Karpas-422 (cell line): ENCODE data around the gene NOXA1. TPM values are rescaled to one million over a fixed set of nuclear protein-coding genes. Genes with fewer than 3 reads are reported as not detected.
A peak's percentile ranks its signal among the peaks of the same experiment; 100 is the strongest.
"Not testable (repeated sequence)": the region's sequence is repeated elsewhere in the genome, so short reads cannot be mapped to it uniquely, and the experiment has no call there.

Experiments used
- DNase-seq: peaks from one replicate; pipeline ENCODE4 v3.0.0-alpha.2; 2015
- H2AFZ ChIP-seq: fragments of 200-600 bp; sonication (generic); 2 replicates; pipeline ENCODE4 v1.6.1; 2014; ENCODE audit warnings: antibody characterized with exemption, low read length, mixed read lengths
- H3K27ac ChIP-seq: fragments of 200-600 bp; sonication (generic); 2 replicates; pipeline ENCODE4 v1.5.1; 2014; ENCODE audit warnings: mild to moderate bottlenecking, low read length, moderate library complexity
- H3K27me3 ChIP-seq: fragments of 200-600 bp; sonication (generic); 2 replicates; pipeline ENCODE4 v1.6.1; 2014; ENCODE audit warnings: low read length, mixed read lengths
- H3K36me3 ChIP-seq: fragments of 200-600 bp; sonication (generic); 2 replicates; pipeline ENCODE4 v1.6.1; 2014; ENCODE audit warnings: low read length, mixed read lengths; ENCODE audit not compliant: insufficient read depth
- H3K4me1 ChIP-seq: fragments of 200-600 bp; sonication (generic); 2 replicates; pipeline ENCODE4 v1.6.1; 2014; ENCODE audit warnings: mild to moderate bottlenecking, low read length, mixed read lengths
- H3K4me2 ChIP-seq: fragments of 200-600 bp; sonication (generic); 2 replicates; pipeline ENCODE4 v1.6.1; 2014; ENCODE audit warnings: low read length, low read depth, mild to moderate bottlenecking; ENCODE audit not compliant: poor library complexity, severe bottlenecking
- H3K4me3 ChIP-seq: fragments of 200-600 bp; sonication (generic); 2 replicates; pipeline ENCODE4 v1.5.1; 2014; ENCODE audit warnings: mild to moderate bottlenecking, antibody characterized with exemption, low read length, mixed read lengths
- H3K79me2 ChIP-seq: fragments of 200-600 bp; sonication (generic); 2 replicates; pipeline ENCODE4 v1.6.1; 2014; ENCODE audit warnings: mild to moderate bottlenecking, low read length, mixed read lengths
- H3K9ac ChIP-seq: fragments of 200-600 bp; sonication (generic); 2 replicates; pipeline ENCODE4 v1.6.0; 2014; ENCODE audit warnings: low read length
- H3K9me2 ChIP-seq: fragments of 200-600 bp; sonication (generic), shearing (Covaris generic); replicated peaks from 2 replicates; pipeline ENCODE4 v1.6.0; 2014; ENCODE audit warnings: mild to moderate bottlenecking, low read length, moderate library complexity; ENCODE audit not compliant: insufficient read depth
- H3K9me3 ChIP-seq: fragments of 300-700, 200-600 bp; sonication (generic); 2 replicates; pipeline ENCODE4 v1.6.1; 2014; ENCODE audit warnings: low read length, mixed read lengths
- H4K20me1 ChIP-seq: fragments of 200-600 bp; sonication (generic); 2 replicates; pipeline ENCODE4 v1.6.1; 2014; ENCODE audit warnings: mild to moderate bottlenecking, antibody characterized with exemption, low read length, low read depth; ENCODE audit not compliant: insufficient read depth
- total RNA-seq: library from RNA; depleted of rRNA; stranded (reverse); fragments of >200 nt; shearing (Covaris generic); gene quantifications from 2 replicates; pipeline ENCODE4 v1.2.3, GENCODE V29; 2014; ENCODE audit warnings: low replicate concordance

NOXA1 gene
- total RNA-seq, 1 experiment from 2014 or later: not detected

DNA sequence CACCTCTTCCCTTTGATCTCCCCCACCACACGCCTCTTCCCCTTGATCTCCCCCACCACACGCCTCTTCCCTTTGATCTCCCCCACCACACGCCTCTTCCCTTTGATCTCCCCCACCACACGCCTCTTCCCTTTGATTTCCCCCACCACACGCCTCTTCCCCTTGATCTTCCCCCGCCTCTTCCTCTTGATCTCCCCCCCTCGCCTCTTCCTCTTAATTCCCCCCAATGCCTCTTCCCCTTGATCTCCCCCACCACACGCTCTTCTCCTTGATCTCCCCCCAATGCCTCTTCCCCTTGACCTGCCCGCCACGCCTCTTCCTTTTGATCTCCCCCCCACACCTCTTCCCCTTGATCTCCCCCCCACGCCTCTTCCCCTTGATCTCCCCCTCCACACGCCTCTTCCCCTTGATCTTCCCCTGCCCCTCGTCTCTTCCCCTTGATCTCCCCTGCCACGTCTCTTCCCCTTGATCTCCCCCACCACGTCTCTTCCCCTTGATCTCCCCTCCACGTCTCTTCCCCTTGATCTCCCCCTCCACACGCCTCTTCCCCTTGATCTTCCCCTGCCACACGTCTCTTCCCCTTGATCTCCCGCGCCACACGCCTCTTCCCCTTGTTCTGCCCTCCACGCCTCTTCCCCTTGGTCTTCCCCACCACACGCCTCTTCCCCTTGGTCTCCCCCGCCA, 27.5 kb downstream of the NOXA1 start:
- not testable (repeated sequence) for H3K27ac ChIP-seq

DNA sequence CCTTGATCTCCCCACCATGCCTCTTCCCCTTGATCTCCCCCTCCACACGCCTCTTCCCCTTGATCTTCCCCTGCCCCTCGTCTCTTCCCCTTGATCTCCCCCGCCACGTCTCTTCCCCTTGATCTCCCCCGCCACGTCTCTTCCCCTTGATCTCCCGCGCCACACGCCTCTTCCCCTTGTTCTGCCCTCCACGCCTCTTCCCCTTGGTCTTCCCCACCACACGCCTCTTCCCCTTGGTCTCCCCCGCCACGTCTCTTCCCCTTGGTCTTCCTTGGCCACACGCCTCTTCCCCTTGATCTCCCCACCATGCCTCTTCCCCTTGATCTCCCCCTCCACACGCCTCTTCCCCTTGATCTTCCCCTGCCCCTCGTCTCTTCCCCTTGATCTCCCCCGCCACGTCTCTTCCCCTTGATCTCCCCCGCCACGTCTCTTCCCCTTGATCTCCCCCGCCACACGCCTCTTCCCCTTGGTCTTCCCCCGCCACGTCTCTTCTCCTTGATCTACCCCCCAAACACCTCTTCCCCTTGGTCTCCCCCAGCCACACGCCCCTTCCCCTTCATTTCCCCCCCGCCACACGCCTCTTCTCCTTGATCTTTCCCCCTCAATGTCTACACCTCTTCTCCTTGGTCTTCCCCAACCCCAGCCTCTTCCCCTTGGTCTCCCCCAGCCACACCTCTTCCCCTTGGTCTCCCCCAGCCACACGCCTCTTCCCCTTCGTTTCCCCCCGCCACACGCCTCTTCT, 28.2 kb downstream of the NOXA1 start:
- Histone ChIP-seq H3K4me1 (peaks cover 24% of the 10 kb centered on the region), H3K36me3 (peaks cover 12% of the 10 kb centered on the region), H4K20me1 (peaks cover 15% of the 10 kb centered on the region)
- H3K9ac ChIP-seq, H3K27ac ChIP-seq, H3K4me2 ChIP-seq, H3K9me3 ChIP-seq, H3K27me3 ChIP-seq, H2AFZ ChIP-seq, H3K9me2 ChIP-seq, H3K79me2 ChIP-seq, H3K4me3 ChIP-seq, DNase-seq: not testable (repeated sequence)

More for the DNA sequence above, 27.5 kb downstream of the NOXA1 start:
- H3K9ac ChIP-seq, H2AFZ ChIP-seq, H3K9me3 ChIP-seq, H3K27me3 ChIP-seq, DNase-seq, H3K4me3 ChIP-seq, H3K4me2 ChIP-seq, H3K9me2 ChIP-seq, H3K79me2 ChIP-seq: not testable (repeated sequence)
- peaks cover 12% of the 10 kb centered on the region for H3K36me3 ChIP-seq
- H3K4me1 ChIP-seq: peaks cover 20% of the 10 kb centered on the region
- H4K20me1 ChIP-seq: peaks cover 18% of the 10 kb centered on the region

DNA sequence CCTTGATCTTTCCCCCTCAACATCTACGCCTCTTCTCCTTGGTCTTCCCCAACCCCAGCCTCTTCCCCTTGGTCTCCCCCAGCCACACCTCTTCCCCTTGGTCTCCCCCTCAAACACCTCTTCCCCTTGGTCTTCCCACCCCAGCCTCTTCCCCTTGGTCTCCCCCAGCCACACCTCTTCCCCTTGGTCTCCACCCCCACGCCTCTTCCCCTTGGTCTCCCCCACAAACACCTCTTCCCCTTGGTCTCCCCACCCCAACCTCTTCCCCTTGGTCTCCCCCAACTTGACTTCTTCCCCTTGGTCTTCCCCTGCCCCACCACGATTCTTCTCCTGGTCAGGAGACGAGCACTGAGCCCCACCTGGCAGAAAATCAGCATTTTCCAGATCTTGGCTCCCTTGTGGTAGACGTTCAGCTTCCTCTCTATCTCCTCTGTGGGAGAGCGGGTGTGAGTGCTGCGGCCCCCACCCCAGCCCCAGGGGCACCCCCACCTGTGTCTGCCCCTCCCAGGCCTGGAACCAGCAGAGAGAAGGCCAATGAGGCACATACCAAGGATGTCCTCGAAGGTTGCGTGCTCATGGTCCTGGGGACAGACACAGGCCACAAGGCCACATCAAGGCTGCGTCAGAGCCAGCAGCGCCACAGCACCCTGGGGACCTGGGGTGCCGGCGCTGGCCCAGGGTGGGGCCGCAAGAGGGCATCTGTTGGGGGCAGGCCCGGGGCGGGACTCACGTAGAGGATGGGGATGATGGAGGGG, 29.0 kb downstream of the NOXA1 start:
- no peak overlapping the region for H3K27ac ChIP-seq
- H4K20me1 ChIP-seq: peaks cover 15% of the 10 kb centered on the region
- H3K4me2 ChIP-seq: no peak overlapping the region
- DNase-seq: no peak
- peaks cover 31% of the 10 kb centered on the region for H3K4me1 ChIP-seq
- no peak overlapping the region for H3K9ac ChIP-seq
- H3K4me3 ChIP-seq: no peak overlapping the region
- H3K36me3 ChIP-seq: peaks cover 12% of the 10 kb centered on the region
- no peaks in the 10 kb centered on the region for H3K79me2 ChIP-seq
- no peaks in the 10 kb centered on the region for H3K9me2 ChIP-seq
- H3K9me3 ChIP-seq: no peaks in the 10 kb centered on the region
- no peak overlapping the region for H2AFZ ChIP-seq
- no peaks in the 10 kb centered on the region for H3K27me3 ChIP-seq

DNA sequence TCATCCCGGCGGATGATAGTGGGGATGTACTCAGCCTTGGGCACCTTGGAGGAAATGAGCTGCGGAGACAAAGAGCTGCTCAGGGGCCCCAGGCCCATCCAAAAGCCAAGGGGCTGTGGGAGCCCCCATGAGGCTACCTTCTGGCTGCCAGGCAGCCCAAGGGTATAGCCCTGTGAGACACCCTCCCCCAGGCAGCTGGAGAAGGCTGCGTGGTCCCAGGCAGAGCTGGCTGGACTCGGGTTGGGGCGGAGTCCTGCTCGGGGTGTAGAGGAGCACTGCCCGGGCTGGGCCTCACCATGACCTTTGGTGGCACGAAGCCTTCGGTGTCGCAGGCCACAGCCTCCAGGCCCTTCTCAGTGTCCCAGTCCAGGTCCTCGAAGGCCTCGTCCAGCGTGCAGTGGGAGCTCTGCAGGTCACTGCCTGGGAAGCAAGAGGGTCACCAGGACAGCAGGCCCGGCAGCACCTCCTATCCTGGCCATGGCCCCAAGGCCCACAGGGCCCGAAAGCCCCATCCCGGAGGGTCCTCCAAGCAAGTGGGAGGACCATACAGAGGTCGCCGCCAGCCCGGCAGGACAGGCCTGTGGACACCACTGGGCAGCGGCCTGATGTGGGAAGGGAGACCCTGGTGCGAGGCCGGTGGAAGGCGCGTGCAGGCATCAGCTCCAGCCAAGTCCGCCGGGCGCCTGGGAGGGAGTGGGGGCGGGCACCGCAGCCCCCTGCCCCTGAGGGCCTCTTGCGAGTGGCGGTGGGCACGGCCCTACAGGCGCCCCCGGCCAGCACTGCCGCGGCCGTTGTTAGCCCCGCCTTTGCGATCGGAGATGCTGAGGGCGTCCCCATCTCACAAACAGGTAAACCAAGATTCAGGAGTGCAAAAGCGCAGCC, 29.8 kb downstream of the NOXA1 start:
- no peak overlapping the region for H3K4me3 ChIP-seq
- peaks cover 12% of the 10 kb centered on the region for H3K36me3 ChIP-seq
- no peak for DNase-seq
- no peak overlapping the region for H3K9ac ChIP-seq
- H4K20me1 ChIP-seq: peaks cover 21% of the 10 kb centered on the region
- no peak overlapping the region for H3K4me2 ChIP-seq
- peaks cover 8% of the 10 kb centered on the region for H3K79me2 ChIP-seq
- no peaks in the 10 kb centered on the region for H3K9me2 ChIP-seq
- H3K4me1 ChIP-seq: peaks cover 39% of the 10 kb centered on the region
- H3K9me3 ChIP-seq: no peaks in the 10 kb centered on the region
- H2AFZ ChIP-seq: no peak overlapping the region
- H3K27me3 ChIP-seq: no peaks in the 10 kb centered on the region
- H3K27ac ChIP-seq: no peak overlapping the region

DNA sequence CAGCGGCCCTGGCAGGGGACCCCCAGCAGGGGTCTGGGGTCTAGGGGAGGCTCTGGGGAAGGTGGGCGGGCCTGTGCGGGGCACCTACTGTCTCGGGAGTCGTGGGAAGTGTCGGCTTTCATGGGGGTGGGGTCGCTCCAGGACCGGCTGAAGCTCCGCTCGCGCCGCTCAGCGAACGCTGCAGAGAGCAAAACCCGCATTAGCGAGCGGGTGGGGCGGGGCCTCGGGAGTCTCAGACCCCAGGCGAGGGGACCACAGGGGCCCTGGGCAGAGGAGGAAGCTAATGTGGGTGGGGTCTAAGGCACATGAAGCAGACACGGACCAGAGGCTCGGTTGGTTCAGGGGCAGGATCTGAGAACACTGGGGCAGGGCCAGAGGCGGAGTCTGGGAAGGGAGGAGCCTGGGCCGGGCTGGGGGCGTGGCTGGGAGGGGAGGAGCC, 30.5 kb downstream of the NOXA1 start:
- peaks cover 12% of the 10 kb centered on the region for H3K36me3 ChIP-seq
- H3K4me3 ChIP-seq: no peak overlapping the region
- DNase-seq: peak; percentile 85
- no peaks in the 10 kb centered on the region for H3K27me3 ChIP-seq
- no peaks in the 10 kb centered on the region for H3K9me2 ChIP-seq
- H3K27ac ChIP-seq: no peak overlapping the region
- no peak overlapping the region for H3K4me2 ChIP-seq
- H3K9me3 ChIP-seq: no peaks in the 10 kb centered on the region
- H4K20me1 ChIP-seq: peaks cover 27% of the 10 kb centered on the region
- H3K4me1 ChIP-seq: peaks cover 45% of the 10 kb centered on the region
- peaks cover 14% of the 10 kb centered on the region for H3K79me2 ChIP-seq
- no peak overlapping the region for H2AFZ ChIP-seq
- no peak overlapping the region for H3K9ac ChIP-seq

DNA sequence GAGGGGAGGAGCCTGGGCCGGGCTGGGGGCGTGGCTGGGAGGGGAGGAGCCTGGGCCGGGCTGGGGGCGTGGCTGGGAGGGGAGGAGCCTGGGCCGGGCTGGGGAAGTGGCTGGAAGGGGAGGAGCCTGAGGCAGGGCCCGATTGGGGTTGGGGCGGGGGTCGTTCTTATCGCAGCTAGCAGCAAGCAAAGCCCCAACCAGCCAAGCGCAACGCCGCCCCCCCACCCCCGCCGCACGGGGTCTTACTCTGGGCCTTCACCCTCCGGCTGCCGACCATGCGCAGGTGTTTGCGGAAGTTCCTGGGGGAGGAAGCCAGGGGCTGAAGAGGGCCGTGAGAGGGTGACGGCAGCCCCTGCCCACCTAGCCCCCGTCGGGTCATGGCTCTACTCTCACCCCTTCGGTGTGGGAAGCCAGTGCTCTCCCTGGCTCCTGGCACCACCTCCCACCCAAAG, 31.0 kb downstream of the NOXA1 start:
- Histone ChIP-seq H3K27me3 (no peaks in the 10 kb centered on the region), H3K36me3 (peaks cover 12% of the 10 kb centered on the region), H3K4me2 (peak overlapping the region; percentile 64), H3K9me2 (no peaks in the 10 kb centered on the region), H3K9ac (peak overlapping the region; percentile 76), H2AFZ (no peak overlapping the region), H3K4me1 (peaks cover 45% of the 10 kb centered on the region), H3K27ac (peak overlapping the region; percentile 90), H3K4me3 (peak overlapping the region; percentile 71), H4K20me1 (peaks cover 27% of the 10 kb centered on the region), H3K9me3 (no peaks in the 10 kb centered on the region), H3K79me2 (peaks cover 16% of the 10 kb centered on the region)
- DNase-seq: peak; percentile 85

DNA sequence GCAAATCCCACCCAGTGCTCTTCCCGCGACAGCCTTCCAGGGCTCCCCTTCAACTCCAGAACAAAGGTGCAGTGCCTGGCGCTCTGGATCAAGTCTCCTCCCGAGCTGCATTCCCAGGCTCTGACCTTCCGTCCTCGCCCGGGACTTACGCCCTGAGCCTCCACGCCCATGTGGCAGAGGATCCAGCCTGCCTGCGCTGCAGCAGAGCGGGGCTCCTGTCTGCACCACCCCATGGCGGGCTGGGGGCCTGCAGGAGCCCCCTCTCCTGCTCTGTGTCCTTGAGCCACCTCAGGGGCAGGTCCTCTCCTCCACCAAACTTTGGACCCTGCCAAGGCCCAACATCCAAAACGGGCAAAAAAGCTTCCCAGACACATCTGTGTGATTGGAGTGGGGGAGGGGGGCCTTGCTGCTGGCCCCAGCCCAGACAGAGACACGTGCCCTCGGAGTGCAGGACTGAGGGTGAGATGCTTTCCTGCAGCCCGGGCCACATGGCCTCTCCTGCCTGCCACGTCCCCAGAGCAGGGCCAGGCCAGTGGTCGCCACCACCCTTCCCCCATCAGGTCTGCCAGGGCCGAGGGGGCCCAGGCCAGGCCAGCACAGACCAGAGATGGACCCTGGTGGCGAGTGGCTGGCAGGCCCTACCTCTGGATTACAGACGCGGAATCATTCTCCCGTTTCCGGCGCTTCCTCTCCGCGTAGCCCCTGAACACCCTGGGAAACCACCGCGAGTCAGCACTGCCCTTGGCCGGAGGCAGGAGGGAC, 31.6 kb downstream of the NOXA1 start:
- Histone ChIP-seq H3K4me2 (peak overlapping the region; percentile 64), H3K79me2 (peaks cover 16% of the 10 kb centered on the region), H2AFZ (no peak overlapping the region), H4K20me1 (peaks cover 27% of the 10 kb centered on the region), H3K9me3 (no peaks in the 10 kb centered on the region), H3K27ac (peak overlapping the region; percentile 90), H3K4me1 (peaks cover 50% of the 10 kb centered on the region), H3K9me2 (no peaks in the 10 kb centered on the region), H3K36me3 (peaks cover 12% of the 10 kb centered on the region), H3K9ac (peak overlapping the region; percentile 76), H3K4me3 (peak overlapping the region; percentile 71), H3K27me3 (no peaks in the 10 kb centered on the region)
- peak; percentile 56 for DNase-seq
